HepG2 (cell line): ENCODE results near the gene WDR47. TPM values are rescaled to one million over a fixed set of nuclear protein-coding genes. Genes with fewer than 3 reads are reported as not detected.
A peak's percentile ranks its signal among the peaks of the same experiment; 100 is the strongest.

ENCODE experiments used
- CC2D1A ChIP-seq: sonication (generic); formaldehyde crosslinking; IDR thresholded peaks from 2 replicates; pipeline ENCODE4 v1.8.1; 2023; ENCODE audit warnings: mild to moderate bottlenecking, missing genetic modification reagents
- GPN1 ChIP-seq: sonication (generic); formaldehyde crosslinking; IDR thresholded peaks from 2 replicates; pipeline ENCODE4 v1.5.1; 2020; ENCODE audit warnings: missing genetic modification reagents, borderline replicate concordance
- HDAC1 ChIP-seq: sonication (generic); formaldehyde crosslinking; IDR thresholded peaks from 2 replicates; pipeline ENCODE4 v1.5.1; 2020; ENCODE audit warnings: mild to moderate bottlenecking, missing genetic modification reagents
- HIC2 ChIP-seq: sonication (generic); formaldehyde crosslinking; IDR thresholded peaks from 2 replicates; pipeline ENCODE4 v1.9.0; 2022; ENCODE audit warnings: low read depth, missing genetic modification reagents
- NAIF1 ChIP-seq: sonication (generic); formaldehyde crosslinking; IDR thresholded peaks from 2 replicates; pipeline ENCODE4 v1.5.0; 2020; ENCODE audit warnings: mild to moderate bottlenecking, missing genetic modification reagents, borderline replicate concordance
- NBN ChIP-seq: fragments of 450-650 bp; conservative IDR thresholded peaks from 2 replicates; pipeline ENCODE4 v1.6.1; 2017
- RBM22 ChIP-seq: fragments of 200-400 bp; formaldehyde crosslinking; optimal IDR thresholded peaks from 2 replicates; pipeline ENCODE3; 2017; ENCODE audit warnings: mild to moderate bottlenecking, low read length, moderate library complexity
- SKI ChIP-seq: fragments of 450-650 bp; IDR thresholded peaks from one replicate; pipeline ENCODE4 v1.6.1; 2018; ENCODE audit warnings: mild to moderate bottlenecking; ENCODE audit not compliant: partially characterized antibody
- TBX3 ChIP-seq: fragments of 450-650 bp; IDR thresholded peaks from 2 replicates; pipeline ENCODE4 v1.6.1; 2017; ENCODE audit warnings: antibody characterized with exemption, mild to moderate bottlenecking, inconsistent platforms, borderline replicate concordance
- TCF7 ChIP-seq: sonication (generic); IDR thresholded peaks from 2 replicates; pipeline ENCODE4 v1.6.1; 2016; ENCODE audit warnings: antibody characterized with exemption, low read depth
- U2AF2 ChIP-seq: fragments of 200-400 bp; formaldehyde crosslinking; IDR thresholded peaks from 2 replicates; pipeline ENCODE4 v1.6.1; 2017; ENCODE audit warnings: low read depth, mild to moderate bottlenecking, low read length
- ZNF296 ChIP-seq: sonication (generic); formaldehyde crosslinking; conservative IDR thresholded peaks from 2 replicates; pipeline ENCODE4 v1.5.0; 2020; ENCODE audit warnings: mild to moderate bottlenecking, missing genetic modification reagents
- ZNF484 ChIP-seq: sonication (generic); formaldehyde crosslinking; IDR thresholded peaks from 2 replicates; pipeline ENCODE4 v1.5.1; 2020; ENCODE audit warnings: mild to moderate bottlenecking, low read depth, missing genetic modification reagents, borderline replicate concordance
- ZNF574 ChIP-seq: sonication (generic); formaldehyde crosslinking; IDR thresholded peaks from 2 replicates; pipeline ENCODE4 v1.4.0; 2020; ENCODE audit warnings: missing genetic modification reagents
- ZNF597 ChIP-seq: sonication (generic); formaldehyde crosslinking; IDR thresholded peaks from 2 replicates; pipeline ENCODE4 v1.5.0; 2020; ENCODE audit warnings: missing genetic modification reagents
- ZNF609 ChIP-seq: sonication (generic); formaldehyde crosslinking; IDR thresholded peaks from 2 replicates; pipeline ENCODE4 v1.4.0; 2020; ENCODE audit warnings: mild to moderate bottlenecking, missing genetic modification reagents, borderline replicate concordance
- ZNF703 ChIP-seq: sonication (generic); formaldehyde crosslinking; IDR thresholded peaks from 2 replicates; pipeline ENCODE4 v1.5.1; 2020; ENCODE audit warnings: missing genetic modification reagents, mild to moderate bottlenecking, moderate library complexity, borderline replicate concordance
- ZNF775 ChIP-seq: sonication (generic); formaldehyde crosslinking; IDR thresholded peaks from 2 replicates; pipeline ENCODE4 v1.4.0; 2020; ENCODE audit warnings: missing genetic modification reagents, mild to moderate bottlenecking, moderate library complexity, borderline replicate concordance
- polyA plus RNA-seq, 8 experiments: library from polyadenylated mRNA; depleted of rRNA in 3 of 8; stranded (reverse) in 7 of 8; unstranded in 1 of 8; fragments of >200 nt; fragmentation: Illumina TruSeq in 4 of 8; extraction: Trizol in 4 of 8; gene quantifications; 2 replicates each; pipeline versions ENCODE4 v1.2.1 to v1.2.3, GENCODE V29; 2011 to 2016; ENCODE audit warnings: low read depth in 4 of 8, missing spikeins in 1 of 8, mixed read lengths in 1 of 8; ENCODE audit not compliant: insufficient read depth in 1 of 8
- total RNA-seq, 5 experiments: library from RNA; depleted of rRNA; stranded (reverse); fragments of >200 nt; fragmentation: Illumina TruSeq; extraction: Trizol; gene quantifications; 2 replicates each; pipeline ENCODE4 v1.2.3, GENCODE V29; 2016; ENCODE audit warnings: low read depth in 1 of 5

The WDR47 gene
- total and polyA plus RNA-seq, 2 of the 13 experiments (the other 11 are each of a cell fraction or from before 2014, with no cell fraction given): 4.3 to 5.9 TPM

GRCh38 chr1:109041621-109042468 is at the start of gene WDR47 (continued):
- TF ChIP-seq ZNF703 (CRISPR knock-in tag) (0 out of 2 replicates have a peak, but pooled peaks have one; percentile 5), TBX3 (no peak), SKI (no peak), GPN1 (CRISPR knock-in tag) (no peak), ZNF296 (CRISPR knock-in tag) (0 out of 2 replicates have a peak, but pooled peaks have one; percentile 51), CC2D1A (CRISPR knock-in tag) (no peak), ZNF597 (CRISPR knock-in tag) (no peak), HDAC1 (CRISPR knock-in tag) (peak; percentile 89), U2AF2 (no peak), ZNF574 (CRISPR knock-in tag) (peak; percentile 73), RBM22 (no peak), ZNF609 (CRISPR knock-in tag) (no peak), ZNF775 (no peak), TCF7 (no peak), NBN (no peak), NAIF1 (CRISPR knock-in tag) (no peak), HIC2 (CRISPR knock-in tag) (no peak), ZNF484 (CRISPR knock-in tag) (no peak)
